GM23338 (cell line): ENCODE measurements around the gene MAGI1. TPM values are rescaled to one million over a fixed set of nuclear protein-coding genes. Genes with fewer than 3 reads are reported as not detected.

Experiments used
- ATAC-seq: fragments of 200-7000 bp; cut with Tn5 transposase; 3 replicates; pipeline ENCODE4 v1.9.1; 2020
- DNase-seq: peaks from one replicate; pipeline ENCODE4 v3.0.0-alpha.2; 2015; ENCODE audit warnings: low spot score
- H2AFZ ChIP-seq: fragments of 200-600 bp; sonication (generic); 2 replicates; pipeline ENCODE4 v1.8.0; 2016; ENCODE audit warnings: antibody characterized with exemption, mild to moderate bottlenecking, moderate library complexity
- H3F3A ChIP-seq: fragments of 200-600 bp; sonication (generic); replicated peaks from 2 replicates; pipeline ENCODE4 v1.8.0; 2017; ENCODE audit warnings: antibody characterized with exemption, mixed run types, low read depth
- H3K27ac ChIP-seq: fragments of 200-600 bp; sonication (generic); 2 replicates; pipeline ENCODE4 v1.6.1; 2016; ENCODE audit warnings: low read depth
- H3K27me3 ChIP-seq: fragments of 200-600 bp; sonication (generic); 2 replicates; pipeline ENCODE4 v1.8.0; 2016; ENCODE audit warnings: mild to moderate bottlenecking, mixed run types, moderate library complexity; ENCODE audit not compliant: insufficient read depth
- H3K36me3 ChIP-seq: fragments of 200-600 bp; sonication (generic); 2 replicates; pipeline ENCODE4 v1.8.0; 2016; ENCODE audit warnings: mild to moderate bottlenecking; ENCODE audit not compliant: insufficient read depth
- H3K4me1 ChIP-seq: fragments of 200-600 bp; sonication (generic); 2 replicates; pipeline ENCODE4 v1.8.0; 2016; ENCODE audit warnings: mild to moderate bottlenecking, moderate library complexity; ENCODE audit not compliant: insufficient read depth
- H3K4me2 ChIP-seq: fragments of 200-600 bp; sonication (generic); 2 replicates; pipeline ENCODE4 v1.7.1; 2017; ENCODE audit warnings: mixed run types
- H3K4me3 ChIP-seq: fragments of 200-600 bp; sonication (generic); 2 replicates; pipeline ENCODE4 v1.6.1; 2016; ENCODE audit warnings: mixed run types
- H3K79me2 ChIP-seq: fragments of 200-600 bp; sonication (generic); replicated peaks from 2 replicates; pipeline ENCODE4 v1.8.0; 2017; ENCODE audit warnings: mild to moderate bottlenecking; ENCODE audit not compliant: insufficient read depth
- H3K9me2 ChIP-seq: fragments of 200-600 bp; sonication (generic); 2 replicates; pipeline ENCODE4 v1.8.0; 2017; ENCODE audit not compliant: insufficient read depth
- H4K20me1 ChIP-seq: fragments of 200-600 bp; sonication (generic); replicated peaks from 2 replicates; pipeline ENCODE4 v1.8.0; 2017; ENCODE audit warnings: mild to moderate bottlenecking; ENCODE audit not compliant: insufficient read depth
- H3K27ac Mint-ChIP-seq: 2 replicates; pipeline ENCODE4 v1.8.0; 2020; ENCODE audit warnings: inconsistent platforms, mild to moderate bottlenecking, moderate library complexity, mixed read lengths
- H3K27me3 Mint-ChIP-seq: 3 replicates; pipeline ENCODE4 v1.8.0; 2022; ENCODE audit warnings: low read depth, mild to moderate bottlenecking, moderate library complexity, mixed read lengths, inconsistent platforms; ENCODE audit not compliant: insufficient read depth, poor library complexity
- H3K36me3 Mint-ChIP-seq: 3 replicates; pipeline ENCODE4 v1.8.0; 2021; ENCODE audit warnings: low read depth, mild to moderate bottlenecking, inconsistent platforms, moderate library complexity, mixed read lengths
- H3K4me1 Mint-ChIP-seq: 3 replicates; pipeline ENCODE4 v1.8.0; 2020; ENCODE audit warnings: mild to moderate bottlenecking, inconsistent platforms, mixed read lengths
- H3K4me3 Mint-ChIP-seq: 3 replicates; pipeline ENCODE4 v1.8.0; 2021; ENCODE audit warnings: moderate library complexity, mild to moderate bottlenecking, inconsistent platforms, mixed read lengths
- H3K9me3 Mint-ChIP-seq: 3 replicates; pipeline ENCODE4 v1.8.0; 2020; ENCODE audit warnings: moderate library complexity, mild to moderate bottlenecking, inconsistent platforms, mixed read lengths
- CREB1 ChIP-seq: fragments of 250-450 bp; sonication (Bioruptor Pico); IDR thresholded peaks from 2 replicates; pipeline ENCODE4 v1.5.0; 2020; ENCODE audit warnings: low read depth, mild to moderate bottlenecking, moderate library complexity
- POLR2AphosphoS5 ChIP-seq: IDR thresholded peaks from 2 replicates; pipeline ENCODE4 v1.6.1; 2016; ENCODE audit warnings: antibody characterized with exemption, low read depth
- STAT1 ChIP-seq: IDR thresholded peaks from one replicate; pipeline ENCODE4 v1.6.1; 2016; ENCODE audit warnings: antibody characterized with exemption; ENCODE audit not compliant: unreplicated experiment
- ZNF114 ChIP-seq: fragments of 250-450 bp; sonication (Bioruptor Pico); IDR thresholded peaks from 2 replicates; pipeline ENCODE4 v1.5.0; 2020; ENCODE audit warnings: mild to moderate bottlenecking, moderate library complexity
- ZNF331 ChIP-seq: fragments of 250-450 bp; sonication (Bioruptor Pico); IDR thresholded peaks from 2 replicates; pipeline ENCODE4 v1.5.0; 2020; ENCODE audit warnings: low read depth, mild to moderate bottlenecking, moderate library complexity
- polyA plus RNA-seq: library from polyadenylated mRNA; unstranded; fragments of >200 nt; fragmentation: Nextera tagmentation; extraction: Ambion mirVana; gene quantifications from 2 replicates; pipeline ENCODE4 v1.2.1, GENCODE V29; 2016
- total RNA-seq: library from RNA; depleted of rRNA; stranded (reverse); fragments of >200 nt; shearing (Covaris generic); gene quantifications from 2 replicates; pipeline ENCODE4 v1.2.3, GENCODE V29; 2014
- TF ChIP-seq, protein P1 (sequence below): IDR thresholded peaks from one replicate; pipeline ENCODE4 v1.6.1; 2018; ENCODE audit warnings: antibody characterized with exemption; ENCODE audit not compliant: unreplicated experiment
- TF ChIP-seq, protein P2 (sequence below), 2 experiments: fragments of 200-600 bp in 1 of 2; sonication (generic) in 1 of 2; conservative IDR thresholded peaks; 2 replicates each; pipeline versions ENCODE4 v1.5.1 to v1.6.1; 2016 to 2017; ENCODE audit warnings: antibody characterized with exemption in 2 of 2, low read depth in 2 of 2, mild to moderate bottlenecking in 2 of 2, moderate library complexity in 1 of 2
- TF ChIP-seq, protein P3 (sequence below): IDR thresholded peaks from 2 replicates; pipeline ENCODE4 v1.6.1; 2016; ENCODE audit warnings: antibody characterized with exemption
- TF ChIP-seq, protein P4 (sequence below): fragments of 250-450 bp; sonication (Bioruptor Pico); IDR thresholded peaks from 2 replicates; pipeline ENCODE4 v1.5.0; 2020; ENCODE audit warnings: mild to moderate bottlenecking, moderate library complexity

Gene MAGI1
- total and polyA plus RNA-seq, 2 experiments from 2014 or later, result 27.4 to 71.2 TPM

DNA sequence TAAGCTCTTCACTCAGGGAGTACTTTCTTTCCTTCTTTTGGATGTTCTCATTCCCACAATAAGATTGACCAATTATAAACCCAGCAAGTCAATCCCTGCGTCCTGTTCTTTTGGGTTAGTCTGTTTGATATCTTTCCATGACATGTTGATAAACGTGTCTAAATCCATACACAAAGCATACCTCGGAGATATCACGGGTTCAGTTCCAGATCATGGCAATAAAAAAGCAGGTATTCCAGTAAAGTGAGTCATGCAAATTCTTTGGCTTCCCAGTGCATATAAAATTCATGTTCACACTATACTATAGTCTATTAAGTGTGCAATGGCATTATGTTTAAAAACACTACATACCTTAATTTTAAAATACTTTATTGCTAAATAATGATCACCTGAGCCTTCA lies 667.7 kb downstream of the MAGI1 start (continued):
- TF ChIP-seq, protein P1, sequence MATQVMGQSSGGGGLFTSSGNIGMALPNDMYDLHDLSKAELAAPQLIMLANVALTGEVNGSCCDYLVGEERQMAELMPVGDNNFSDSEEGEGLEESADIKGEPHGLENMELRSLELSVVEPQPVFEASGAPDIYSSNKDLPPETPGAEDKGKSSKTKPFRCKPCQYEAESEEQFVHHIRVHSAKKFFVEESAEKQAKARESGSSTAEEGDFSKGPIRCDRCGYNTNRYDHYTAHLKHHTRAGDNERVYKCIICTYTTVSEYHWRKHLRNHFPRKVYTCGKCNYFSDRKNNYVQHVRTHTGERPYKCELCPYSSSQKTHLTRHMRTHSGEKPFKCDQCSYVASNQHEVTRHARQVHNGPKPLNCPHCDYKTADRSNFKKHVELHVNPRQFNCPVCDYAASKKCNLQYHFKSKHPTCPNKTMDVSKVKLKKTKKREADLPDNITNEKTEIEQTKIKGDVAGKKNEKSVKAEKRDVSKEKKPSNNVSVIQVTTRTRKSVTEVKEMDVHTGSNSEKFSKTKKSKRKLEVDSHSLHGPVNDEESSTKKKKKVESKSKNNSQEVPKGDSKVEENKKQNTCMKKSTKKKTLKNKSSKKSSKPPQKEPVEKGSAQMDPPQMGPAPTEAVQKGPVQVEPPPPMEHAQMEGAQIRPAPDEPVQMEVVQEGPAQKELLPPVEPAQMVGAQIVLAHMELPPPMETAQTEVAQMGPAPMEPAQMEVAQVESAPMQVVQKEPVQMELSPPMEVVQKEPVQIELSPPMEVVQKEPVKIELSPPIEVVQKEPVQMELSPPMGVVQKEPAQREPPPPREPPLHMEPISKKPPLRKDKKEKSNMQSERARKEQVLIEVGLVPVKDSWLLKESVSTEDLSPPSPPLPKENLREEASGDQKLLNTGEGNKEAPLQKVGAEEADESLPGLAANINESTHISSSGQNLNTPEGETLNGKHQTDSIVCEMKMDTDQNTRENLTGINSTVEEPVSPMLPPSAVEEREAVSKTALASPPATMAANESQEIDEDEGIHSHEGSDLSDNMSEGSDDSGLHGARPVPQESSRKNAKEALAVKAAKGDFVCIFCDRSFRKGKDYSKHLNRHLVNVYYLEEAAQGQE, result no peak
- TF ChIP-seq, protein P2, sequence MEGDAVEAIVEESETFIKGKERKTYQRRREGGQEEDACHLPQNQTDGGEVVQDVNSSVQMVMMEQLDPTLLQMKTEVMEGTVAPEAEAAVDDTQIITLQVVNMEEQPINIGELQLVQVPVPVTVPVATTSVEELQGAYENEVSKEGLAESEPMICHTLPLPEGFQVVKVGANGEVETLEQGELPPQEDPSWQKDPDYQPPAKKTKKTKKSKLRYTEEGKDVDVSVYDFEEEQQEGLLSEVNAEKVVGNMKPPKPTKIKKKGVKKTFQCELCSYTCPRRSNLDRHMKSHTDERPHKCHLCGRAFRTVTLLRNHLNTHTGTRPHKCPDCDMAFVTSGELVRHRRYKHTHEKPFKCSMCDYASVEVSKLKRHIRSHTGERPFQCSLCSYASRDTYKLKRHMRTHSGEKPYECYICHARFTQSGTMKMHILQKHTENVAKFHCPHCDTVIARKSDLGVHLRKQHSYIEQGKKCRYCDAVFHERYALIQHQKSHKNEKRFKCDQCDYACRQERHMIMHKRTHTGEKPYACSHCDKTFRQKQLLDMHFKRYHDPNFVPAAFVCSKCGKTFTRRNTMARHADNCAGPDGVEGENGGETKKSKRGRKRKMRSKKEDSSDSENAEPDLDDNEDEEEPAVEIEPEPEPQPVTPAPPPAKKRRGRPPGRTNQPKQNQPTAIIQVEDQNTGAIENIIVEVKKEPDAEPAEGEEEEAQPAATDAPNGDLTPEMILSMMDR (conservative IDR thresholded peaks at IDR 0.05; ENCODE audit: low read depth in 2 of 2), result no peak
- TF ChIP-seq POLR2AphosphoS5, result no peak
- TF ChIP-seq STAT1, result no peak
- no peak for TF ChIP-seq ZNF114

DNA sequence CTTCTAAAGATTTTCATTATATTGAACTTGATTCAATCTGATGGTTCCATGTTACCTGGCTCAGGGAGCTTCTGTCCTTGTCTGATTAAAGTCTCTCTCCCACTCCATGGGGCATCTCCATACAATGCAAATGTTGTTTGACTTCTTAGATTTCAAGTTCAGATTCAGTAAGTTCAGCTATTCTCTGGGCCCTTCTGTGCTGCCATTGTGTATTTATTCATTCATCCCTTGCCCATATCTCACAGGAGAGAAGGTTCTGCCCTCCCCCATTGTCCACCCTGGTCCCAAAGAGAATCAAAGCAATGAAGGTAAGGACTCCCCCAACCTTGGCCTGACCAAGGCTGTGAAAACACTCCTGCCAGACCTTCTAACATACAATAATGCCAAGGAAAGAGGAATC lies 669.9 kb downstream of the MAGI1 start:
- H2AFZ ChIP-seq, result no peak overlapping the region
- H4K20me1 ChIP-seq, result no peaks in the 10 kb centered on the region
- H3K27me3 ChIP-seq, result no peaks in the 10 kb centered on the region
- DNase-seq (no peak), ATAC-seq (no peak)
- no peaks in the 10 kb centered on the region for H3K4me1 ChIP-seq
- H3K27ac ChIP-seq, result no peak overlapping the region
- H3K36me3 ChIP-seq, result peaks cover 3% of the 10 kb centered on the region; the same call in 1 of the 2 replicates
- H3K27ac Mint-ChIP-seq, result no peak overlapping the region
- H3K4me1 Mint-ChIP-seq, result no peaks in the 10 kb centered on the region
- no peak overlapping the region for H3K4me2 ChIP-seq
- H3K4me3 ChIP-seq, result no peak overlapping the region
- no peaks in the 10 kb centered on the region for H3K79me2 ChIP-seq
- H3F3A ChIP-seq, result no peaks in the 10 kb centered on the region
- H3K4me3 Mint-ChIP-seq, result no peak overlapping the region
- no peaks in the 10 kb centered on the region for H3K9me3 Mint-ChIP-seq
- peaks cover 2% of the 10 kb centered on the region for H3K27me3 Mint-ChIP-seq
- H3K9me2 ChIP-seq, result peaks cover 3% of the 10 kb centered on the region
- peaks cover 38% of the 10 kb centered on the region for H3K36me3 Mint-ChIP-seq
- TF ChIP-seq, protein P3, sequence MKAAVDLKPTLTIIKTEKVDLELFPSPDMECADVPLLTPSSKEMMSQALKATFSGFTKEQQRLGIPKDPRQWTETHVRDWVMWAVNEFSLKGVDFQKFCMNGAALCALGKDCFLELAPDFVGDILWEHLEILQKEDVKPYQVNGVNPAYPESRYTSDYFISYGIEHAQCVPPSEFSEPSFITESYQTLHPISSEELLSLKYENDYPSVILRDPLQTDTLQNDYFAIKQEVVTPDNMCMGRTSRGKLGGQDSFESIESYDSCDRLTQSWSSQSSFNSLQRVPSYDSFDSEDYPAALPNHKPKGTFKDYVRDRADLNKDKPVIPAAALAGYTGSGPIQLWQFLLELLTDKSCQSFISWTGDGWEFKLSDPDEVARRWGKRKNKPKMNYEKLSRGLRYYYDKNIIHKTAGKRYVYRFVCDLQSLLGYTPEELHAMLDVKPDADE, result no peak
- TF ChIP-seq, protein P4, sequence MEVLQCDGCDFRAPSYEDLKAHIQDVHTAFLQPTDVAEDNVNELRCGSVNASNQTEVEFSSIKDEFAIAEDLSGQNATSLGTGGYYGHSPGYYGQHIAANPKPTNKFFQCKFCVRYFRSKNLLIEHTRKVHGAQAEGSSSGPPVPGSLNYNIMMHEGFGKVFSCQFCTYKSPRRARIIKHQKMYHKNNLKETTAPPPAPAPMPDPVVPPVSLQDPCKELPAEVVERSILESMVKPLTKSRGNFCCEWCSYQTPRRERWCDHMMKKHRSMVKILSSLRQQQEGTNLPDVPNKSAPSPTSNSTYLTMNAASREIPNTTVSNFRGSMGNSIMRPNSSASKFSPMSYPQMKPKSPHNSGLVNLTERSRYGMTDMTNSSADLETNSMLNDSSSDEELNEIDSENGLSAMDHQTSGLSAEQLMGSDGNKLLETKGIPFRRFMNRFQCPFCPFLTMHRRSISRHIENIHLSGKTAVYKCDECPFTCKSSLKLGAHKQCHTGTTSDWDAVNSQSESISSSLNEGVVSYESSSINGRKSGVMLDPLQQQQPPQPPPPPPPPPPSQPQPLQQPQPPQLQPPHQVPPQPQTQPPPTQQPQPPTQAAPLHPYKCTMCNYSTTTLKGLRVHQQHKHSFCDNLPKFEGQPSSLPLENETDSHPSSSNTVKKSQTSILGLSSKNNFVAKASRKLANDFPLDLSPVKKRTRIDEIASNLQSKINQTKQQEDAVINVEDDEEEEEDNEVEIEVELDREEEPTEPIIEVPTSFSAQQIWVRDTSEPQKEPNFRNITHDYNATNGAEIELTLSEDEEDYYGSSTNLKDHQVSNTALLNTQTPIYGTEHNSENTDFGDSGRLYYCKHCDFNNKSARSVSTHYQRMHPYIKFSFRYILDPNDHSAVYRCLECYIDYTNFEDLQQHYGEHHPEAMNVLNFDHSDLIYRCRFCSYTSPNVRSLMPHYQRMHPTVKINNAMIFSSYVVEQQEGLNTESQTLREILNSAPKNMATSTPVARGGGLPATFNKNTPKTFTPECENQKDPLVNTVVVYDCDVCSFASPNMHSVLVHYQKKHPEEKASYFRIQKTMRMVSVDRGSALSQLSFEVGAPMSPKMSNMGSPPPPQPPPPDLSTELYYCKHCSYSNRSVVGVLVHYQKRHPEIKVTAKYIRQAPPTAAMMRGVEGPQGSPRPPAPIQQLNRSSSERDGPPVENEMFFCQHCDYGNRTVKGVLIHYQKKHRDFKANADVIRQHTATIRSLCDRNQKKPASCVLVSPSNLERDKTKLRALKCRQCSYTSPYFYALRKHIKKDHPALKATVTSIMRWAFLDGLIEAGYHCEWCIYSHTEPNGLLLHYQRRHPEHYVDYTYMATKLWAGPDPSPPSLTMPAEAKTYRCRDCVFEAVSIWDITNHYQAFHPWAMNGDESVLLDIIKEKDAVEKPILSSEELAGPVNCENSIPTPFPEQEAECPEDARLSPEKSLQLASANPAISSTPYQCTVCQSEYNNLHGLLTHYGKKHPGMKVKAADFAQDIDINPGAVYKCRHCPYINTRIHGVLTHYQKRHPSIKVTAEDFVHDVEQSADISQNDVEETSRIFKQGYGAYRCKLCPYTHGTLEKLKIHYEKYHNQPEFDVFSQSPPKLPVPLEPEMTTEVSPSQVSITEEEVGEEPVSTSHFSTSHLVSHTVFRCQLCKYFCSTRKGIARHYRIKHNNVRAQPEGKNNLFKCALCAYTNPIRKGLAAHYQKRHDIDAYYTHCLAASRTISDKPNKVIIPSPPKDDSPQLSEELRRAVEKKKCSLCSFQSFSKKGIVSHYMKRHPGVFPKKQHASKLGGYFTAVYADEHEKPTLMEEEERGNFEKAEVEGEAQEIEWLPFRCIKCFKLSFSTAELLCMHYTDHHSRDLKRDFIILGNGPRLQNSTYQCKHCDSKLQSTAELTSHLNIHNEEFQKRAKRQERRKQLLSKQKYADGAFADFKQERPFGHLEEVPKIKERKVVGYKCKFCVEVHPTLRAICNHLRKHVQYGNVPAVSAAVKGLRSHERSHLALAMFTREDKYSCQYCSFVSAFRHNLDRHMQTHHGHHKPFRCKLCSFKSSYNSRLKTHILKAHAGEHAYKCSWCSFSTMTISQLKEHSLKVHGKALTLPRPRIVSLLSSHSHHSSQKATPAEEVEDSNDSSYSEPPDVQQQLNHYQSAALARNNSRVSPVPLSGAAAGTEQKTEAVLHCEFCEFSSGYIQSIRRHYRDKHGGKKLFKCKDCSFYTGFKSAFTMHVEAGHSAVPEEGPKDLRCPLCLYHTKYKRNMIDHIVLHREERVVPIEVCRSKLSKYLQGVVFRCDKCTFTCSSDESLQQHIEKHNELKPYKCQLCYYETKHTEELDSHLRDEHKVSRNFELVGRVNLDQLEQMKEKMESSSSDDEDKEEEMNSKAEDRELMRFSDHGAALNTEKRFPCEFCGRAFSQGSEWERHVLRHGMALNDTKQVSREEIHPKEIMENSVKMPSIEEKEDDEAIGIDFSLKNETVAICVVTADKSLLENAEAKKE (CRISPR knock-in tag), result no peak
- TF ChIP-seq, protein P2 (conservative IDR thresholded peaks at IDR 0.05; ENCODE audit: low read depth in 2 of 2), result no peak
- TF ChIP-seq ZNF331 (no peak), CREB1 (CRISPR knock-in tag) (no peak)
